ENCODE results near the gene BTLA. TPM values are rescaled to one million over a fixed set of nuclear protein-coding genes. Genes with fewer than 3 reads are reported as not detected.

The BTLA gene
- total and polyA plus RNA-seq, 11 donors, result 0.20 to 0.80 (median 0.29) TPM; not detected in 8

DNA sequence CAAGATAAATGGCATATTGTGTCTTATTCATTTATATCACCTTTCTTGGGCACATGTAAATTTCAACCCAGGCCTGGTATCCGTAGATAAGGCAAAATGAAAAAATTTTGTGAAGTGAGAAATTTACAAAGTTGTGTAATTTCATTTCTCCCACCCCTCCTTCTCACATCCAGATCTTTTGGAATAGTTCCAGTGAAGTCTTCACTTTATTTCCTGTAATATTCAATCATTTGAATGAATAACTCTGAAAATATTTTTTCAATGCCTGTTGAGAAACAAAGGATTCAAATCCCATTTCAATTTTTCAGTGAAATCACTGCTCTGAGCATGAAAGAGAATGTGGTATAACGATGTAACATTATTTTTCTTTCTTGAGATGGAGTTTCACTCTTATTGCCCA, 53.4 kb downstream of the BTLA start:
- WGBS, 4 donors, result 64 to 75% (median 71%) methylated on average over 2 of the region's 2 CpGs
- DNase-seq, result no peak
- no peak overlapping the region for H3K27ac ChIP-seq
- intact Hi-C loops (cut with DNase I), result no loop called here
- H3K9me3 ChIP-seq, result no peaks in the 10 kb centered on the region
- H3K36me3 ChIP-seq, result no peaks in the 10 kb centered on the region
- no peak for ATAC-seq
- H3K27me3 ChIP-seq, result no peaks in the 10 kb centered on the region
- TF ChIP-seq POLR2A (IDR thresholded peaks at IDR 0.05), result no peak
- TF ChIP-seq, protein P1, sequence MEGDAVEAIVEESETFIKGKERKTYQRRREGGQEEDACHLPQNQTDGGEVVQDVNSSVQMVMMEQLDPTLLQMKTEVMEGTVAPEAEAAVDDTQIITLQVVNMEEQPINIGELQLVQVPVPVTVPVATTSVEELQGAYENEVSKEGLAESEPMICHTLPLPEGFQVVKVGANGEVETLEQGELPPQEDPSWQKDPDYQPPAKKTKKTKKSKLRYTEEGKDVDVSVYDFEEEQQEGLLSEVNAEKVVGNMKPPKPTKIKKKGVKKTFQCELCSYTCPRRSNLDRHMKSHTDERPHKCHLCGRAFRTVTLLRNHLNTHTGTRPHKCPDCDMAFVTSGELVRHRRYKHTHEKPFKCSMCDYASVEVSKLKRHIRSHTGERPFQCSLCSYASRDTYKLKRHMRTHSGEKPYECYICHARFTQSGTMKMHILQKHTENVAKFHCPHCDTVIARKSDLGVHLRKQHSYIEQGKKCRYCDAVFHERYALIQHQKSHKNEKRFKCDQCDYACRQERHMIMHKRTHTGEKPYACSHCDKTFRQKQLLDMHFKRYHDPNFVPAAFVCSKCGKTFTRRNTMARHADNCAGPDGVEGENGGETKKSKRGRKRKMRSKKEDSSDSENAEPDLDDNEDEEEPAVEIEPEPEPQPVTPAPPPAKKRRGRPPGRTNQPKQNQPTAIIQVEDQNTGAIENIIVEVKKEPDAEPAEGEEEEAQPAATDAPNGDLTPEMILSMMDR (IDR thresholded peaks at IDR 0.05), result no peak
- H3K4me3 ChIP-seq, result no peak overlapping the region
- peaks cover 0 to 25% (median 9%) of the 10 kb centered on the region in 12 donors for H3K4me1 ChIP-seq

DNA sequence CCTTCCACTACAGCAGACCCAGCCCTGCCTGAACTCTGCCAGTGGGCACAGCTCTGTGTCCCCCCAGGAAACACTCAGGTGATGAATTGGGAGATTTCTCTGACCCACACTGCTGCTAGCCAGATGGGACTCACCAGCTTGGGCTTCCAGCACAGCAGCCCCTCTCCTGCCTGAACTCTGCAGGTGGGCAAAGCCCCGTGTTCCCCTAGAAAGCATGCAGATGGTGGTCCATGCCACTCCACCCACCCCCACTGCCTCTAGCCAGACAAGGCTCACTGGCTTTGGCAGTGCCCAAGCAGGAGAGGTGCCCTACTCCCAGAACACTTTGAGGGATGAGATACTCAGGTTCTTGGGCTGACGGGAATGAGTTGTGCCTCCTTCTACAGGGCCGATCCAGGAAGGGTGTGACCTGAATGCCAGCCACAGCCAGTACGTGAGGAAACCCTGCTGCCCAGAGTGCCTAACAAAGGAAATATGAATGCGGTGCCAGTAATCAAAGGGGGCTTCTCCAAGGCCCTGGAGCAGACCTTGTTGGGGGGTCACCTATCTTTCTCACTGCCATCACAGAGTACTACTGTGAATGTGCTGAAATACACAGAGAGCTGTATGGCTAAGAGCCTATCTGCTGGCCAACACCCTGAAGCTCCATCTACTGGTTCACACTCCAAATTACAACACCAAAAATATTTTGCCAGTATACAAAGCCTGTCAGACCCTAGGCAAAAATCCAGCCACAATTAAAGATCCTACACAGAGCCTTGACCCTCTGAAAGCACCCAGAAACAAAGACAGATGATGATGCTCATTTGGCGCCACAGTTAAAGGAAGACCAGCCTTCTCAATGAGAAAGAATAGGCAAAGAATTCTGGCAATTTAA, 61.9 kb downstream of the BTLA start:
- ATAC-seq, result peak in 1 of 4 donors; percentile 29
- TF ChIP-seq, protein P1 (IDR thresholded peaks at IDR 0.05), result peak in 4 of 12 donors; percentile 16 to 30 (median 22)
- TF ChIP-seq POLR2A (IDR thresholded peaks at IDR 0.05), result no peak

DNA sequence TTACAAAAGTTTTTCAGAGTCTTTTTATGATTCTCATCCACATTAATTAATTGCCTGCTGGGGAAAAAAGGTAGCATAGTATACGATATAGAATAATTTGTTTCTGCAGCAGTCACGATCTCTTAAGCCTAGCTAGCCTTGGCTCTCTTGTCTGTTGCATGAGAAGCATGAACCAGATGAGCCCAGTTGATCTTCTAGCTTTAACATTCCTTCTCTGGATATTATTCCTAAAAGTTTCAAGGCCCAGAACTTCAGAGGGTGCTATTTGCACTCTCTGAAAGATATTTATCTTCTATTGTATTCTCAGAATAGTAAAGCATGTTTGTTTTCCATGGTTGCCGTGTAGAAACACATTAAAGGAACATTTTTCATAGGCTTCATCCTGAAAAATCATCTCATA, 69.3 kb downstream of the BTLA start:
- 84 to 89% (median 87%) methylated on average over 3 of the region's 3 CpGs for WGBS, 4 donors
- no peak for ATAC-seq
- H3K27me3 ChIP-seq, result no peaks in the 10 kb centered on the region
- no peak for DNase-seq
- no peaks in the 10 kb centered on the region for H3K36me3 ChIP-seq
- no peaks in the 10 kb centered on the region for H3K9me3 ChIP-seq
- no peak overlapping the region for H3K4me3 ChIP-seq
- TF ChIP-seq, protein P1 (IDR thresholded peaks at IDR 0.05), result no peak
- TF ChIP-seq POLR2A (IDR thresholded peaks at IDR 0.05), result no peak
- no peaks in the 10 kb centered on the region for H3K4me1 ChIP-seq
- intact Hi-C loops (cut with DNase I), result no loop called here
- H3K27ac ChIP-seq, result no peak overlapping the region

More for the DNA sequence above, 61.9 kb downstream of the BTLA start:
- Histone ChIP-seq H3K4me1 (no peaks in the 10 kb centered on the region), H3K27ac (no peak overlapping the region), H3K9me3 (peaks cover 0 to 17% (median 2%) of the 10 kb centered on the region in 12 donors), H3K36me3 (no peaks in the 10 kb centered on the region), H3K27me3 (no peaks in the 10 kb centered on the region), H3K4me3 (no peak overlapping the region)
- 88 to 94% (median 92%) methylated on average over 6 of the region's 6 CpGs for WGBS, 4 donors
- DNase-seq, result no peak
- intact Hi-C loops (cut with DNase I), result no loop called here

DNA sequence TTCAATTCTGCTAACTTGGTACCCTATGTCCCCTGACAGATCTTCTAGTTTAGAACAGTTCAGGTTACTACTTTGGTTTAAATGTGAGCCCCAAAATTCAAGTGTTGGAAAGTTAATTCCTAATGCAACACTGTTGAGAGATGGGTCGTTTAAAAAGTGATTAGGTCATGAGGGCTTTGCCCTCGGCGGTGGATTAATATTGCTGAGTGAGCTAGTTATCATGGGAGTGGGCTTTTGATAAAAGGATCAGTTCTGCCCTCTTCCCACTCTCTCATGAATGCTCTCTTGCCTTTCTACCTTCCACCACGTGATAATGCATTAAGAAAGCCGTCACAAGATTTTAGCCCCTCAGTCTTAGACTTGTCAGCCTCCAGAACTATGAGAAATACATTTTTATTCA, 72.1 kb downstream of the BTLA start:
- H3K27ac ChIP-seq, result no peak overlapping the region
- no peaks in the 10 kb centered on the region for H3K4me1 ChIP-seq
- no peaks in the 10 kb centered on the region for H3K36me3 ChIP-seq
- intact Hi-C loops (cut with DNase I), result no loop called here
- no peaks in the 10 kb centered on the region for H3K9me3 ChIP-seq
- WGBS, 4 donors, result 87 to 88% (median 87%) methylated on average over 5 of the region's 5 CpGs
- no peaks in the 10 kb centered on the region for H3K27me3 ChIP-seq
- H3K4me3 ChIP-seq, result no peak overlapping the region
- TF ChIP-seq POLR2A (IDR thresholded peaks at IDR 0.05), result no peak
- TF ChIP-seq, protein P1 (IDR thresholded peaks at IDR 0.05), result no peak
- DNase-seq, result no peak
- ATAC-seq, result no peak
